GM13977 (cell line): ENCODE data around the gene CEND1.

Source experiments
- DNase-seq: peaks from one replicate; pipeline ENCODE4 v3.0.0; 2012; ENCODE audit warnings: low spot score
- CTCF ChIP-seq: IDR thresholded peaks from 2 replicates; pipeline ENCODE4 v1.5.1; 2012; ENCODE audit warnings: mild to moderate bottlenecking, control low read depth; ENCODE audit not compliant: insufficient read depth; ENCODE audit errors: extremely low read depth, missing control alignments
- in situ Hi-C: fragments of 300-500 bp; cut with MboI; formaldehyde crosslinking; loops from one replicate; pipeline ENCODE4 v1.12.0; 2022; ENCODE audit warnings: low sequenced_read_pairs, low pct_unique_long_range_greater_than_20kb, mixed read lengths, inconsistent platforms; ENCODE audit not compliant: unreplicated experiment

The CEND1 gene

DNA sequence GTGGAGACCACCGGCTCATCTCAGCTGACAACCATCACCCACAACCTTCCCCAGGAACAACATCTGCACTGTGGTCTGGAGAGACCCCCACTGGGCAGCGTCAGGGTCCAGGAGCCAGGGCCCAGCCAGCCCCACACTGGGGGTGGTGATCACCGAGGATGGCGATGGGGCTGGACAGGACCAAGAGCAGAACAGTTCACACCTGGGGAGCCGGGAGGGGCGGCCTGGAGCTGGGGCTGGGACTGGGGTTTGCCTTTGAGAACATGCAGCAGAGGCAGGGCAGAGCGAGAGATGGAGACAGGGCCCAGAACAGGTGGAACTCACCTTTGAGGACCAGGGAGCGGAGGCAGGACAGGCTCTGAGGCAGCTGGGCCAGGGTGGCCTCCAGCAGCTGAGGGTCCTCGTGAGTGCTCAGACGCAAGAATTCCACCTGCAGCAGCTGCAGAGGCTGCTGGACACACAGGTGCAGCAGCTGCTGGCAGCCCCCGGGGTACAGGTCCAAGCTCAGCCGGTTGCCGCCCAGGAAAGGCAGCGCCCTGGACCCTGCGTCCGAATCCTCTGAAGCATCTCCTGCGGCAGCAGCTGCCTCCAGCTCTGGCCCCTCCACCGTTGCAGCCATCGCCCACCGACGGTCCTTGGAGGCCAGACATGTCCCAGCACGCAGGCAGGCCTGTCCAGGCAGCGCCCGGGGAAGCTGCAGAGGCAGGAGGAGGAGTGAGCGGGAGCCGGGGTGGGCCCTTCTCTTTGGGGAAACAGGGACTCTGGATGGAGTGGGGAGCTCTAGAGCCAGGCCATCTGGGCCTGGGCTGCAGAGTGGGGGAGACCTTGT is 14.1 kb upstream of the CEND1 start:
- DNase-seq, result no peak

DNA sequence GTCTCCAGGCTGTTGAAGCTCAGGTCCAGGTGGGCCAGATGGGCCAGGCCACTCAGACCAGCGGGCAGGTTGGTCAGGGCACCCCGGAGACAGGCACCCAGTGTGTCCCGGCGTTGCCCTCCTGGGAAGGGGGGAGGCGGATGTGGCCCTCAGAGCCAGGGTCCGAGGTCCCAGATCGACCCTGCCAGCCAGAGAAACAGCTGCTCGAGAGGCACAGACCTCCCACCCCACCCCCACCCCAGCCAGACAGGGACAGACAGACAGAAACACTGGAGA is 13.5 kb upstream of the CEND1 start:
- no peak for DNase-seq
- in situ Hi-C loops, result no loop called here
- TF ChIP-seq CTCF, result no peak

More for the DNA sequence above, 14.1 kb upstream of the CEND1 start:
- in situ Hi-C loops, result no loop called here
- no peak for TF ChIP-seq CTCF

DNA sequence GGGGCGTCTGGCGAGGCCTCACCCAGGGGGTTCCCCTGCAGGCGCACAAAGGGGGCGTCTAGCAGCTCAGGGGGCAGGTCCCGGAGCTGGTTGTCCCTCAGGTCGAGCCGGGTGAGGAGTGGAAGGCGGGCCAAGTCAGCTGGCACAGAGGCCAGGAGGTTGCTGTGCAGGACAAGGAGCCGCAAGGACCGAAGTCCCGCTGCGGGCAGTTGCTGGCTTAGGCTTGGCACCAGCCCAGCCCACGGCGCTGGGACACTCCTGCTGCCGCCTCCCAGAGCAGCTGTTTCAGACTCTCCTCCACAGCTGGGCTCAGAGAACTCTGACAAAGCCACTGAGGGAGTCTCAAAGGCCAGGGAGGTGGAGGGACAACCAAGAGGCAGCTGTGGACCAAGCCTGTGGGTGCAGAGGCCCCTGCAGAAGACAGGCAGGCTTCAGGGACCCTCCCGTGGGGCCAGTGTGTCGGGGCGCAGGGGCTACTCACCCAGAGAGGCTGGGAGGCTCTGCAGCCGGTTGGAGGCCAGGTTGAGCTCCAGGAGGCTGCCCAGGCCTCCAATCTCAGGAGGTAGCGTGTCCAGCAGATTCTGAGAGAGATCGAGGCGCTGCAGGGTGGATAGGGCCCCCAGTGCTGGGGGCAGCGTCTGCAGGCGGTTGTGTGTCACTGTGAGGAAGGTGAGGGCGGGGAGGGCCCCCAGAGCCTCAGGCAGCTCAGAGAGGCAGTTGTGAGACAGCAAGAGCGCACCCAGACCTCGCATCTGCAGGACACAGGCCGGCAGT is 13.0 kb upstream of the CEND1 start:
- no peak for DNase-seq
- no peak for TF ChIP-seq CTCF
- in situ Hi-C loops, result no loop called here

DNA sequence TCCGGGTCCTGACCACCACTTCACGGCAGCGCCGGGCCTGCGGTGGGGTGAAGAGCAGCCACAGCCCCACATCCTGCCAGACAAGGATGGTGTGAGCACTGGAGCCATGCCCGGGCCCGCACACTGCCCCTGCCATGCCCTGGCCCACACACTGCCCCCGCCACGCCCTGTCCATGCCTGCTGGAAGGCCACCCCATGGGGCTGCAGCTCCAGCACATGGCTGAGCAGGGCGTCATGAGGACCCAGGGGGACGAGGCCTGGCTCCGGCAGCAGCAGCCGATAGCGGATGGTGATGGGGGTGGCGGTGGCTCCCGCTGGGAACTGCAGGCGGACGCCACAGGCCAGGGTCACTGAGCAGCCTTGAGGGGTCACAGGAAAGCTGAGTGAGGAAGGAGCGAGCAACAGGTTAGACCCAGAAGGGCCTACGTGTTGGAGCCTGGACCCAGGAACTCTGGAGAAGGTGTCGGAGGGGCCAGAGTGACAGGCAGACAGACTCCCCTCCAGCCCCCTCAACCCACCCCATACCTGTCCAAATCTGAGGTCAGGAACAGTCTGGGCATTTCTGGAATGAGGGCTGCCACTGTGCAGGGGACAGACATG is 12.2 kb upstream of the CEND1 start:
- no peak for DNase-seq
- TF ChIP-seq CTCF, result no peak
- in situ Hi-C loops, result no loop called here

GRCh38 chr11:801097-801780 is 11.3 kb upstream of the CEND1 start:
- in situ Hi-C loops, result no loop called here
- DNase-seq, result no peak
- TF ChIP-seq CTCF, result no peak

GRCh38 chr11:800473-800872 is 10.6 kb upstream of the CEND1 start:
- TF ChIP-seq CTCF, result no peak
- no peak for DNase-seq

More at GRCh38 chr11:800473-800872, 10.6 kb upstream of the CEND1 start:
- in situ Hi-C loops, result no loop called here
